Urothelium cell line (cell line): Measurements from ENCODE around the gene CDIPT.
"Not testable (repeated sequence)": the region's sequence is repeated elsewhere in the genome, so short reads cannot be mapped to it uniquely, and the experiment has no call there.

ENCODE experiments used
- DNase-seq: peaks from one replicate; pipeline ENCODE4 v3.0.0; 2011; ENCODE audit warnings: low spot score, mixed read lengths
- FAIRE-seq: peaks from 2 replicates; lab custom pipeline; 2011; peaks lifted over from hg19 to GRCh38; lab: Jason Lieb, UNC

CDIPT gene, protein sequence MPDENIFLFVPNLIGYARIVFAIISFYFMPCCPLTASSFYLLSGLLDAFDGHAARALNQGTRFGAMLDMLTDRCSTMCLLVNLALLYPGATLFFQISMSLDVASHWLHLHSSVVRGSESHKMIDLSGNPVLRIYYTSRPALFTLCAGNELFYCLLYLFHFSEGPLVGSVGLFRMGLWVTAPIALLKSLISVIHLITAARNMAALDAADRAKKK

DNA sequence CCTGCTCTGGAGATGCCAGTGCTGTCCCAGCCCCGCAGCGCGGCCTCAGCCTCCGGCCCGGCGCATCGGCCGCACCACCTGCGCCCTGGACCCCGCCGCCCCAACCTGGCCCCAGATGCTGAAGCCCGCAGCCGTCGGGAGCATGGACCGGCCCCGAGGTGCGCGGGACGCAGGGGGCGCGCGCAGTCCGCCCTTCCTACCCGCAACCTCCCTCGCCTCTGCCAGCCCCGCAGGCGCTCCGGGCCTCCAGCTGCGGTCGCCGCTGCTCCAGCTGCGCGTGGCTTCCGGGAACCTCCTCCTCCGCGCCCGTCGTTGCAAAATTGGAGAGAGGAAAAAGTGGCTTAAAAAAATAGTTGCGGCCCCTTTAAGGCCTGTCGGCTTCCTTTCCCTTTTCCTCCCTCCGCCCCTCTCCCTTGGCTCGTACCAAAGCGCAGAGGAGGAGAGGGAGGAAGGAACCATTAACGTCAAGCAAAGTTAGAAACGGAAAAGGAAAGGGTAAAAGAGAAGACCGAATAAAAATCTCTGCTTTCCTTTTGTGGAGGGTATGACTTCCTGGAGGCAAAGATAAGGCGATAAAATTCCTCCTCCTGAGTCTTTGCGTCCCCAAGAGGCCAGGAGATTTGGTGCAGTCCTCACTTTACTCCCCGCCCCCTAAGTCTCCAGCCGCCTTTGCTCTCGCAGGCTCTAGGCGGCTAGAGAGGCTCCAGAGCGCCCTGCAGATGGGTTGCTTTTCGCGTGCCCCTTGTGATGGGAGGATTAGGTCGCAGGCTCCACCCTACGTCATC is at the start of gene CDIPT:
Gene CDIPT, minus strand, starts transcription at position 343 of the 785 bp plus-strand sequence. CDS start 369 bp downstream, outside the sequence.
- FAIRE-seq = no peak
- peak; percentile 92 for DNase-seq

DNA sequence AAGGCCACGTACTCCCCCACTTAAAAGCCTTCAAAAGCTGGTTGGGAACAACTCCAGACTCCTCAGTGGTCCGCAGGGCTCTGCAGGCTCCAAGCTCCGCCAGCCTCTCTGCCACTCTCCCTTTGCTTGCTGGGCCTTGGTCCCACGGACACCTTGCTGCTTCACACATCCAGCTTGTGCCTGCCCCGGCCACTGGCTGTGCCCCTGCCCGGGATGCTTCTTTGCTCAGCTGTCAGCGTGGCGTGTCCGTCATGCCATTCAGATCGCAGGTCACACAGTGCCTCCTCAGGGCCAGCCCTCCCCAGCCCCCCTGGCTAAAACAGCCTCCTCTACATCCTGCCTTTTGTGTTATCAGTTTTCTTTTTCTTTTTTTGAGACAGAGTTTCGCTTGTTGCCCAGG is 49.1 kb upstream of the CDIPT start:
- DNase-seq (no peak), FAIRE-seq (no peak)

DNA sequence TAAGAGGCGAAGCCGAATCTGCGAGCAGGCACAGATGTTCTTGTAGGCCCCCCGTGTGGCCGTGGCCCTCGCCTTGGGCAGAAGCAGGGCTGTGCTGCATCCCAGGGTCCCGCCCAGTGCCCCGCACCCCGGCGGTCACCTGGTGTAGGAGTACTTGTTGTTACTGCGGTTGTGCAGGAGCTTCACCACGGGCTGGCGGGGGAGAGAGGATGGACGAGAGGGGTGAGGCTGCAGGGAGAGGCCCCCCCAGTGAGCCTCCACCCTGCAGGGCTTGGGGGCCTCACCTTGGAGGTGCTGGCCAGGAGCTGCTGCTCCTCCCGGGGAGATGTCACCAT is 48.6 kb upstream of the CDIPT start:
- FAIRE-seq (no peak), DNase-seq (no peak)

DNA sequence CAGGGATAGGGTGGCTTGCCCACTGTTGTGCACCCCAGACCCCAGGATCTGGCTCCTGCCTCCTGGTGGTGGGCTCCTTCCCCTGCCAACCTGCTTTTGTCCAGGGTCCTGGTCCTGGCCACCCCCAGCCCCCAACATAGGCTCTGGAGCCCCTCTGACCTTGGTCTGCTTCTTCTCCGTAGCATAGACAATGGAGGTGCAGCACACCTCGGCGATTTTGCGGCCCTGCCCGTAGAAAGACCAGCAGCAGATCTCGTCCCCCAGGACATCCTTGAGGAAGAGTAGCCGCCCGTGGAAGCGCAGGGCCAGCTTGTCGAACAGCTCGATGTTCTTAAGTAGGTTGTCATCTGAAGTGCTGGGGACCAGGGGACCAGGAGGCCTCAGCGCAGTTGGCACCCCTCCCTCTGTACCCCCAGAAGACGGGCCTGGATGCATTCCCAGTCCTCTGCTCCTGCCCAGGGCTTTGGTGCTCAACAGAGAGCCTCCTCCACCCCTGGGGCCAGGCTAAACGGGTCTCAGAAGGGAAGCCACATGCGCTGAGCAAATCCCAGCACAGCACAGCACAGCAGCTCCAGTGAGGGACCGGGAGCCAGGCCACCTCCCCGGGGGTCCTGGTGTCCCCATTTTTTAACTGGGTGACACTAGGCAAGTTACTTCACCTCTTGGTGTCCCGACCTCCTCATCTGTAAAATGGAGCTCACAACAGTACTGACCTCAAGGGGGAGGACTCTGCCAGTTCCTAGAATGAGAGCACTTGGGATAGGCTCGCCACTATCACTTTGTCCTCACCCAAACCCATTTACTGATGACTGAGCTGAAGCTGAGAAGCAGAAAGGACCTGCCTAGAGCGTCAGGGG is 48.0 kb upstream of the CDIPT start:
- FAIRE-seq (no peak), DNase-seq (no peak)

DNA sequence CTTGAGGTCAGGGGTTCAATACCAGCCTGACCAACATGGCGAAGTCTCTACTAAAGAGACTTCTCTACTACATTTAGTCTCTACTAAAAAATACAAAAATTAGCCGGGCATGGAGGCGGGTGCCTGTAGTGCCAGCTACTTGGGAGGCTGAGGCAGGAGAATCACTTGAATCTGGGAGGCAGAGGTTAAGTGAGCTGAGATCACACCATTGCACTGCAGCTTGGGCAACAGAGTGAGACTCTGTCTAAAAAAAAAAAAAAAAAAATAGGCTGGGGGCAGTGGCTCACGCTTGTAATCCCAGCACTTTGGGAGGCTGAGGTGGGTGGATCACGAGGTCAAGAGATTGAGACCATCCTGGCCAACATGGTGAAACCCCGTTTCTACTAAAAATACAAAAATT is 46.8 kb upstream of the CDIPT start:
- DNase-seq, FAIRE-seq: not testable (repeated sequence)

DNA sequence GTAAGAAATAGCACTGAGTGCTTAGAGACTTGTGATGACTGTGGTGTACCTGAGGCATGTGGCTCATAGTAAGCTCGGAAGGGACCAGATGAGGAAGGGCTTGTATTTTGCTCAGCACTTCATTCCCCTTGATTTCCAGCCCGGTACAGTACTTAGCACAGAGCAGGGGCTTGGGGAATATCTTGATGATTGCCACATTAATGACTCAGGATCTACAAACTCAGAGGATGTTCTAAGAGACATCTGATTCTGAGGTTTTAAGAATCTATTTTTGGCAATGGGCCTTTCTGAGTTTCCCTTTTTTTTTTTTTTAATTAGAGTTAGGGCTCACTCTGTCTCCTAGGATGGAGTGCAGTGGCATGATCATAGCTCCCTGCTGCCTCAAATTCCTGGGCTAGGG is 46.4 kb upstream of the CDIPT start:
- no peak for FAIRE-seq
- DNase-seq = no peak

DNA sequence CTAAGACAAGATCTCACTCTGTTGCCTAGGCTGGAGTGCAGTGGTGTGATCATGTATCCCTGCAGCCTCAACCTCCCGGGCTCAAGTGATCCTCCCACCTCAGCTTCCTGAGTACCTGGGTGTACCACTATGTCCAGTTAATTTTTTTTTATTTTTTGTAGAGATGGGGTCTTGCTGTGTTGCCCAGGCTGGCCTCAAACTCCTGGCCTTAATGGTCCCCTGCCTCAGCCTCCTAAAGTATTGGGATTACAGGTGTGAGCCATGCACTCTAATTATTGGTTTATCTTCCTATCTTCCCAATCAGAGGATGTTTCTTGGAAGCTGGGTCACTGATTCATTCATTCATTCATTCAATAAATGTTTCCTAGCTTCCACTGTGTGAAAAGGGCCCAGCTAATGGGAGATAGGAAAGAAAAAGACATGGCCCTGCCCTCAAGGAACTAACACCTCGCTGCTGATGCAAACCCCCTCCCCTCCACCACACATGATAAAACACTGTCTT is 45.7 kb upstream of the CDIPT start:
- DNase-seq (no peak), FAIRE-seq (no peak)

DNA sequence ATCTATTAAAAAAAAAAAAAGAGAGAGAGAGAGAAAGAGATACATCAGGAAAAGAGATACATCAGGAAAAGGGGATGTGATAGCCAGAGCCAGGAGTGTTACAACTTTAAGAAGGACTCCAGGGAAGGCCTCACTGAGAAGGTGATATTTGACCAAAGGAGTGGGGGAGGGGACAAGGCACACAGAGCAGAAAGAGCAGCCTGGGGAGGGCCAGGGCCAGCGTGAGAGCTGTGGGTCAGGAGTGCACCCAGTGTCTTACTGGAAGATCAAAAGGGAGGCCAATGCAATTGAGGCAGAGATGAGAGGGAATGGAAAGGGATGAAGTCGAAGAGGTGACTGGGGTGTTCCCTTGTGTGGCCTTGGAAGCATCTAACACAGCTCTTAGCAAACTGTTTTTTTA is 44.9 kb upstream of the CDIPT start:
- FAIRE-seq (no peak), DNase-seq (no peak)

DNA sequence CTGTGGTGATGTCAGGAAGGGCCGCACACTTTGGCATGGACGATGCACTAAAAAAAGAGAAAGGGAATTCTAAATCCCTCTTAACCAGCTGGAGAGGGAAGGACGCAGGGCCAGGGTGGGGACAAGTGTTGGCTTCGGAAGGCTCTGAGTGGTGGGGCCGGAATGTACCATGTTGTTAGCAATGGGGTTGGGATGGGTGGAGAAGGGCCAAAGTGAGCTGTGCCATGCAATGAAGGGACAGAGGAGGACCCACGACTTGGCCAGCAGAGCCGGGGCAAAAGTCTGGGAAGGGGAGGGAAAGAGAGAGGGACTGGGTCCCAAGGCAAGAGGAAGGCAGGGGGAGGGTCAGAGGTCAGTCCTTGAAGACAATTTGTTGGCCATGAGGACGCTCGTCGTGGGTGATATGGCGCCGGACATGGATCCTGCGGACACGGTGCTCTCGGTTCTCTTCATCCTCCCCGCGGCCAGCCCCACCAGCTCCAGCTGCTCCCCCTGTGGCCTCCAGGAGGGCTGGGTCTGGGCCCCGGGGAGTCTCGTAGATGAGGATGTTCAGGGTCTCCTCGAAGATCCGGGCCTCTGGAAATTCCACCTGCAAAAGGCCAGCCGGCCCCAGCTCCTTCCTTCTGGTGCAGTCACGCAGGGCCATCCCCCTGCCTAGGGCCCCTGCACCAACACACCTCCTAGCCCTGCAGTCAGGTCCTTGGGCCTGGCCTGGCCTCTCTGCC is 43.7 kb upstream of the CDIPT start:
- FAIRE-seq = no peak
- no peak for DNase-seq

DNA sequence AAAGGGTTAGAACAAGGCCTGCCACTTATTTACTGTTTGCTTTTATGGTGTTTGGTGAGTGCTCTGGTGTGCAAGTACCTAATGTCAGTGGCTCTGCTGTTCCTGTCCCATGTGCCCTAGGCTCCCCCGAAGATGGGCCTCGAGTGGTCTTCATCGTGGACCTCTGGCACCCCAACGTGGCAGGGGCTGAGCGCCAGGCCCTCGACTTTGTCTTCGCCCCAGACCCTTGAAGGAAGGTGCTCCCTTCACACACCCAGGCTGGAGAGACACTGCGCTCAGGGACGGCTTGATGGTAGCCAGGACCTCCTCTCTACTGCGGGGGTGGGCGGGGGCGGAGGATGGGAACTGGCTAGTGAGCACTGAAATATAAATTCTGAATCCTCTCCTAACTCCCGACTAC is 42.6 kb upstream of the CDIPT start:
- DNase-seq (no peak), FAIRE-seq (no peak)

DNA sequence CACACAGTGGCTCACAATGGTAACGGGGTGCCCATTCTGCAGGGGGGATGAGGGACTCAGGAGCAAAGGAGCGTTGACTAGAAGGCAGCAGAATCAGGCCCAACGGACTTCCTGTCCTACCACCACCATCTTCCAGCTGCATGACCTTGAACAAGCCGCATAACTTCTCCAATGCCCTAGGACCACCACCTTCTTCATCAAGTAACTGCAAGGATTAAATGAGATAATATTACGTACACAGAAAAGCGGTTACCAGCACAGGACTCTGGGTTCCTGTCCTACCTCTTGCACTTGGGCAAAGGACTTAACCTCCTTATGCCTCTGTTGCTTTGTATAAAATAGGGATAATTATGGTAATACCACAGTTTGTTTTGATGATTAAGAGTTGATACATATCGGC is 41.9 kb upstream of the CDIPT start:
- DNase-seq (no peak), FAIRE-seq (no peak)

DNA sequence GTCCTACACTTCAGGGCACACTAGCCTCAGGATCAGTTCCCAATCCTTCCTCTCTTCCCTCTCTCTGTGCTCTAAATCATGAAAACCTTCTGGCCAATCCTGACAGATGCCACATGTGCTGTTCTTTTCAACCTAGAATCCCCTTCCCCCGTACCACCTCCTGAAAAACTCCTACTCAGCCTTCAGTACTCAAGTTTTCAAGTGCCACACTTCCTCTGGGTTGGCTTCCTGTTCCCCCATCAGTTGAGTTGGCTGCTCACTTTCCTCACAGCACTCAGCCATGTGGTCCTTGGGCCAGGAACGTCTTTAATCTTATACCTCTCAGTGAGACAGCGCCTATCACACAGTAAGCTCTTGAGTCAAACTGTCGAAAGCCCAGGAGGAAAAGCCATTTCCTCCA is 40.6 kb upstream of the CDIPT start:
- no peak for DNase-seq
- no peak for FAIRE-seq

DNA sequence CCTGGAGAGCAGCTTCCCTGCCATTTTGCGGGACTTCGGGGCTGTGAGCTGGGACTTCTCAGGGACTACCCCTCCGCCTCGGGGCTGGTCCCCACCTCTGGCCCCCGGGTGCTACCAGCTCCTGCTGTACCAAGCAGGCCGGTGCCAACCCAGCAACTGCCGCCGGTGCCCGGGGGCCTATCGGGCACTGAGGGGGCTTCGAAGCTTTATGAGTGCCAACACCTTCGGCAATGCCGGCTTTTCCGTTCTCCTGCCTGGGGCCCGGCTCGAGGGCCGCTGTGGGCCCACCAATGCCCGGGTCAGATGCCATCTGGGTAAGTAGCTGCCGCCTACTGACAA is 38.5 kb upstream of the CDIPT start:
- DNase-seq (no peak), FAIRE-seq (no peak)

DNA sequence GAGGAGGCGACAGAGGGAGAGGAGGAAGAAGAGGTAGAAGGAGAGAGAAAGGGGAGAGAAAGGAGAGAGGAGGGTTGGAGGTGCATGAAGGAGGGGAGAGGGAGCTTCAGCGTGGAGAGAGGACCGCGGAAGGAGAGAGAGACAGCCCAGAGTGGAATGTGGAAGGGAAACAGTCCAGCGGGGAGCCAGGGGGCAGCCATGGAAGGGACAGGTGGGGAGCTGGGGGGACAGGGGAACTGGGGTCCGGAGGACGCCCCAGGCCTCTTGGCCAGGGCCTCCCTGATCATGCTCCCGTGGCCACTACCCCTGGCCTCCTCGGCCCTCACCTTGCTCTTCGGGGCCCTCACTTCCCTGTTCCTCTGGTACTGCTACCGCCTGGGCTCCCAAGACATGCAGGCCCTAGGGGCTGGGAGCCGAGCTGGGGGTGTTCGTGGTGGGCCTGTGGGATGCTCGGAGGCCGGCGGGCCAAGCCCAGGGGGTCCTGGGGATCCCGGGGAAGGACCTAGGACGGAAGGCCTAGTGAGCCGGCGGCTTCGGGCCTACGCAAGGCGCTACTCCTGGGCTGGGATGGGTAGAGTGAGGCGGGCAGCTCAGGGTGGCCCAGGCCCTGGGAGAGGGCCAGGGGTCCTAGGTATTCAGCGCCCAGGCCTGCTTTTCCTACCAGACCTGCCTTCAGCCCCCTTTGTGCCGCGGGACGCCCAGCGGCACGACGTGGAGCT is 38.0 kb upstream of the CDIPT start:
- no peak for DNase-seq

DNA sequence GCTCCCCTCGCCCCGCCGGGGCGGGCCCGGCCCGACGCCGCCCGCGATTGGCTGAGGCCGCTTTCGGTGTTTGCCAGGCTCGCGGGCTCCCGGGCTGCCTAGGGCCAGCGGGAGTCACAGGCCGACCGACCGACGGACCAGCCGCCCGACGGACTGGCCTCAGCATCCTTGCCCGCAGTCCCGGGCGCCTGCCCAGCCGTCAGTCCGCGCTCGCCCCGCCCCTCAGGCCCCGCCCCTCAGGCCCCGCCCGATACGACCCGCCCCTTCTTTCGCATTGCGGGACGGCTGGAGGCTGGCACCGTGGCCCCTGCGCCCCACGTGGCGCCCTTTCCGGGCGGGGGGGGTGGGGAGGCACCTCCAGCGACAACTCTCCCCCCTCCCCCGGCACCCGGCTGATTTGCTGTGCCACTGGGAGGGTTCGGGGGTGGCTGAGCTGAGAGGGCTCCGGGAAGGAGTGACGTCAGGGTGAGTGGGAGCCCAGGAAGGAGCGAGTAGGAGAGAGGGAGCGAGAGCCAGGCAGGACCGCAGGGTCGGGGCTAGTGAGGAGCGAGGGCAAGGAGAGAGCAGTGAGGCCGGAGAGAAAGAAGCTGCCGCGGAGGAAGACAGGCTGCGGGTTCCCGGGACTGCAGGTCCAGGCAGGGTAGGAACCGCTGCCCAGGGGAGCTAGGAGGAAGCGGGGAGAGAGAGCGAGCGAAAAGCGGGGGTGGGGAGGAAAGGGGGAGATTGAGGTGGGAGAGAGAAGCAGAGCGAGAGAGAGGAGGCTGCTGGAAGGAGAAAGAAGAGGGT is 37.3 kb upstream of the CDIPT start, which contains the start of gene ASPHD1:
Gene ASPHD1, plus strand, starts transcription at position 387 of the 786 bp plus-strand sequence. CDS start 484 bp downstream, outside the sequence.
- DNase-seq = peak; percentile 87
- FAIRE-seq = no peak

More for the DNA sequence above, 38.0 kb upstream of the CDIPT start:
- FAIRE-seq = no peak

DNA sequence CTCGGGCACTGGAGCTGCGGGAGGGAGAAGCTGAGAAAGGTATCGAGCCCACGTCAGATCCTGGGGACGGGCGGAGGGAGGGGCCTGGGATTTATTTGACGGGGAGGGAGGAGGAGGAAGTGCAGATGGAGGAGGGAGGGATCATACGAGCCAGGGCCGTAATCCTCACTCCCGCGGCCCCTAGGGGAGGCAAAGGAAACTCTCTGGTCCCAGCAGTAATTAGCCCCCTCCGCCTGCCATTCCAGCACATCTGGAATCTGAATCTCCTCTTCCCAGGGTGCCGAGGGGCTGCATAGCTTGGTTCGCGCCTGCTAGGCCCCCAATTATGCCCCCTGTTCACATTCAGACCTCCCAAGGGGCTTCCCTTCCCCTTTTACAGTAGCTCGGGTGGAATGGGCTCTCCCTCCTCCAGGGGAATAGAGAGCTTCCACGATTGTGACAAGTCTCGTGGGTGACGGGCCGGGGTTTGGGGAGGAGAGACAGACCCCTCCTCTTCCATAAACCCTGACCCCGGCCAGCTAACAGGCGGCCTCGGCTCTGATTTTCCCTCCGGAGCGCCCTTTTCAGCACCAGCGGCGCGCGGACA is 36.6 kb upstream of the CDIPT start, which contains the start of gene SEZ6L2:
Gene SEZ6L2, minus strand, starts transcription at position 35 of the 586 bp plus-strand sequence. CDS start 531 bp downstream, outside the sequence.
- FAIRE-seq (no peak), DNase-seq (peak; percentile 89)

DNA sequence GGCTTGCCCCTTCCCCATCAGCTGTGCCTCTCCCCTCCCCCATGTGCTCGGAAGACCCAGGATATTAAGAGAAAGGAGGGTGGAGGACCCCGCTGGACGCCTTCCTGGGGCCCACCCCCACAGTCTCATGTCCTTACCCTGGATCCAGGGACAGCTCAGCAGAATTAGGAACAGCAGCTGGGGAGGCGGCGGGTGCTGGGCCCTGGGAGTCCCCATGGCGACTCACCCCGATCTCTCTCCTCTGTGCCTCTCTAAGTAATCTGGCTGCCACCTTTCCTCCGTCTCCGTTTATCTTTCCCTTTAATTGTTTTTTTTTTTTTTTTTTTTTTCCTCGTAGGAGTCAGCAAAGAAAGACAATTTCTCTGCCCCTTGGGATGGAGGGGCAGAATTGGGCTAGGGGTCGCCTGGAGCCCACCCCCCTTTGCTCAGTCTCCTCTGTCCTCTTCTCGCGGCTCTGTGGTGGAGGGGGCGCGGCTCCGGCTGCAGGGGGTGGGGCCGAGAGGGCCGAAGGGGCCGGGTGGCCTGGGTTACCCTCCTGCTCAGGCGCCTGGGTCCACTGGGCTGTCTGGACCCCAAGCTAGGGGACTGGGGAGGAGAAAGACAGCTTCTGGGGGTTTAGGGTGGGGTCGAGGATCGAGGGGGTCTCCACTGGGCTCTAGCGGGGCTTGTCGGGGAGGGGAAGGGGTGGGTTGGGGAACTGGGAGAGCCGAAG is 35.9 kb upstream of the CDIPT start:
- FAIRE-seq (no peak), DNase-seq (peak; percentile 67)

DNA sequence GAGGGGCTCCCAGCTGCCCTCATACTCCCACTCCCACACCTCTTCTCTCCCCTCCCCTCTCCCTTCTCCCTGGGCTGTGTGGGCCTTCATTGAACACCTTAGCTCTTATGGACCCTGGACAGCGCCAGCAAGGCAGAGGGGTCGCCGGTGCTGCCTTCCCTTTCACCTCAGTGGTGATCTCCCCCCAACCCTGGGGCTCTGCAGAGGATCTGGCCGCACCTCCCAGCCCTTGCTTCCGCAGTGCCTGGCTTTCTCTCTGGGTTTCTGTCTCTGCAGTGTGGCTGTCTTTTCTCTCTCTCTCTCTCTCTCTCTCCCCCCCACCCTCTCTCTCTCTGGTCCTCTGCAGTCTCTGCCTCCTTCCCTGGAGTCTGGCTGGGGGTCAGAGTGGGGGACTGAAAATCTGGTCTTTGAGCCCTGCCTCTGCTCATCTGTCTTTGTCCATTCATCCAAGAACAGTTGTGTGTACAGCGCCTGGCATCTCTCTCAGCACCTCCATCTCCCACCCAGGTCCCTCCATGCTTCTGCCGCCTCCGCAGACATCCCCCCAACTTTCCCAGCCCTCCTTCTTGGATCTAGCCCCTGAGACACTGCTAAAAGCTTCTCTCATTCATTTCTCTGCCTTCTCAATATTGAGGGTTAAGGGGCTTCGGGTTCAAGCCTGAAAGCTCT is 35.2 kb upstream of the CDIPT start:
- no peak for DNase-seq

More for the DNA sequence above, 35.2 kb upstream of the CDIPT start:
- no peak for FAIRE-seq
